Endothelial cell of hepatic sinusoid (primary cell): ENCODE results near the gene LYRM4.
"Not testable (repeated sequence)": the region's sequence is repeated elsewhere in the genome, so short reads cannot be mapped to it uniquely, and the experiment has no call there.

Source experiments
- in situ Hi-C: cut with HindIII; loops from 2 replicates; pipeline ENCODE4 v1.10.0; 2017; ENCODE audit warnings: low sequenced_read_pairs

The LYRM4 gene

DNA sequence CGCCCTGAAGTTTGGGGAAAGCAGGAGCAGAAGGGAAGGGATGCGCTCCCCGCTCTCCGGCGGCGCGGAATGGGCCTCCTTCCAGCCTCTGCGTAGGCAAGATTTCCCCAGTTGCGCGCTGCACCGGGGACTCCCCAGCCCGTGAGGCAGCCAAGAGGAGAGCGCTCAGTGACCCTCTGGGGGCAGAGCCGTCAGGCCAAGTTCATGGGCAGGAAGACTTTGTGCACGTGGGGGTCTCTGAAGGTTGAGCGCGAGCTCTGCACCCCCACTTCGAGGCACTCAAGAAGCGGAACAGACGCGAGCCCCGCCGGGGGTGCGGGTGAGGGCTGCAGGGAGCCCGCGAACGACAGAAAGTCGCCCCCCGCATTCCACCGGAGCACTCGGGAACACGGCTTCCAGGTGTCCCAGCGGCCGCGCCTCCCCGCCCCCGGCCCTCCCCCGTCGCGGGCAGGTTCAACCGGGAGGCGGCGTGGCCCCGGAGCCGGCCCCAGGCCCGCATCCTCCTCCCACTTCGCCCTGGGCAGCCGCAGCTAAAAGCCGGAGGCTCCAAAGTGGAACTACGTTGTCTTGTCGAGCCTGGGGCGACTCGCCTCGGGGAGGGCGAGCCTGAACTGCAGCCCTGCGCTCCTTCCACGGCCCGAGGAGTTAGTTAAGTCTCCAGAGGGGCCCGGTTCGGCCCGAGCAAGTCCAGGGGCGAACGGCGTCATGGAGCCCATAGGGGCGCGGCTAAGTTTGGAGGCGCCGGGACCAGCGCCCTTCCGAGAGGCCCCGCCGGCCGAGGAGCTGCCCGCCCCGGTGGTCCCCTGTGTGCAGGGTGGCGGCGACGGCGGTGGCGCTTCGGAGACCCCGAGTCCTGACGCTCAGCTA lies 175.7 kb downstream of the LYRM4 start, which contains the start of gene PPP1R3G:
Gene PPP1R3G (plus strand): TSS at position 561 of the 867 bp plus-strand sequence. CDS start 145 bp downstream, at position 706.
- in situ Hi-C loops, result loop anchor here (5.0 kb wide), 1 partner anchor 47 kb away; no protein-coding TSS in a partner anchor

DNA sequence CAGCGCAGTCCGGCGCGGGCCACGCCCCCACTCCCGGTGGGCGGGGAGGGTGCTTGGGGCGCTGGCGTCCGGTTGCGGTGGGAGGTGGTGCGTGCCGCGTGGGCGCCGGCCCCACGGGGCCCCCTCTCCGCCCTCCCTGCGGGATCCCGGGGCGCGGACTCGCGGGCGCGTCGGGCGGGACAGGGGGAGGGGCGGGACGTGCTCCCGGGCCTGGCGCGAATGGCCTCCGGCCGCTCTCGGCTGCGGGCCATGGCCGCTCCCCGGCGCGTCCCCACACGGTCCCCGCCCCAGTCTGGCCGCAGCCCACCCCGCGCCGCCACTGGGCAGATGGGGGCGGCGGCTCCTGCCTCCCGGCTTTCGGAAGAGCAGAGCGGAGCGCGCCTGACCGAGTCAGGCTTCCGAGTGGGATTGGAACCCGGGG lies 176.4 kb downstream of the LYRM4 start:
- in situ Hi-C loops, result loop anchor here (5.0 kb wide), 1 partner anchor 48 kb away; no protein-coding TSS in a partner anchor

DNA sequence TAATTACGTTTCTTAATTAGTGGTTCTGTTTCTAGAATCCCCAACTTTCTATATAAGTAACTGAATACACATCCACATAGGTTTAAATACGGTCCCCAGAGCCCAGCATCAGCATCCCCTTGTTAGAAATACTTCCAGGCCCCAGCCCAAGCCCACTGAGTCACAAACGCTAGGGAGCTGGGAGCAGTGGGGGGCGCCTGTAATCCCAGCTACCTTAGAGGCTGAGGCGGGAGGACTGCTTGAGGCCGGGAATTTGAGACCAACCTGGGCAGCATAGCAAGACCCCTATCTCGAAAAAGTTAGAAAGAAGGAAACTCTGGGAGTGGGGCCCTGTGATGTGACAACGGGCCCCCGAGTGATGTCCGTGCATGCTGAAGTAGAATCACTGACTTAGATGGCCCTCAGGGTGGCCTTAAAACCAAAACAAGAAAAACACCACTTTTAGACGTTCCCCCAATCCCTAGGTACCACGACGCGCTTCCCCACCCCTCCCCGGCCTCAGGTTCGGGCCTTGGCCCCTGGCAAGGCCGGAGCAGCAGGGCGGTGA lies 176.9 kb downstream of the LYRM4 start:
- in situ Hi-C loops, result loop anchor here (5.0 kb wide), 1 partner anchor 48 kb away; no protein-coding TSS in a partner anchor

DNA sequence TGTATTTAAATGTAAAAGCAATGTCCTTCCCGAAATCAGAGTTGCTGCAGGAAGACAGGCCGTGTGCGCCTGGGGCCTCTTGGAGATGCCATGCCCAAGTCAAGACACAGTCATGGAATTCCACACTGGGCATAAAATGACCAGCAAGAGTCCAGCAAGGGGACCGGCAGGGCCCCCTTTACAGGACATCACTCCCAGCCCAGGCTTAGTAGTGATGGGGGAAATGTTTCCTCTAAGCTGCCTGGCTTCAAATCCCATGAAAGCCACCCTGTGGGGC lies 177.5 kb downstream of the LYRM4 start:
- in situ Hi-C loops, result loop anchor here (5.0 kb wide), 1 partner anchor 49 kb away; no protein-coding TSS in a partner anchor

DNA sequence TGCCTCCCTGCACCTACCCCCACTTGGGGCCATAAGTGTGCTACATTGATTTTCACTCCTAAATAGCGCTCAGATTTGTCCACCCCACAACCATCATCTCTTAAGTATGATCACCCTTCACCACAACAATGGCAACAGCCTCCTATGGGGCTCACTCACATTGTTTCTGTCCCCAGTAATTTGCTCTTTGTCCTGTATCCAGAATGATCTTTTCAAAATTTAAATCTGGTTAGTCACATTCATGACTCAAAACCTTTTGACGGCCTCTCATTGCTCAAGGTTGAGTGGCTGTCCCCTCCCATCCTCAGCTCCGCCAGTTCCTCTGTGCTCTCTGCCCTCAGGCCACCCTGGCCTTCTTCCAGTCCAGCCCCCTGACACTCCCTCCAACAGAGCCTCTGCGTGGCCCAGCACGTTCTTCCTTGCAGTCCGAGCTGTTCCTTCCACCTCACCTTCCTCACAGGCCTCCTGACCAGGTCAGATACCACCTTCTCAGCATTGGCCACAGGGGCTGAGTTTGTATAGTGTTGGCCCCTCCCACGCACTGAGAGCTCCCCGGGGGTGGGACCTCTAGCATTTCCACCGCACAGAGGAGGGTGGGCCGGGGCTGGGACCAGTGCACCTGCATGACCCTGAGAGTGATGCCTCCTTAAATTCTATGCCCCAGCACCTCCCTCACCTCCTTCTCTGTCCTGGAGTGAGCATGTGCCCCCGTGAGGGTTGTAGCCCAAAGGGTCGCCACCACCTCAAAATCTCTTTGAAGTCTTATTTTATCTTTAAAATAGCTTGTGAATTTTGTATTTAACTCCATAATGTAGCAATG lies 178.1 kb downstream of the LYRM4 start:
- in situ Hi-C loops, result loop anchor here (5.0 kb wide), 1 partner anchor 50 kb away; no protein-coding TSS in a partner anchor

DNA sequence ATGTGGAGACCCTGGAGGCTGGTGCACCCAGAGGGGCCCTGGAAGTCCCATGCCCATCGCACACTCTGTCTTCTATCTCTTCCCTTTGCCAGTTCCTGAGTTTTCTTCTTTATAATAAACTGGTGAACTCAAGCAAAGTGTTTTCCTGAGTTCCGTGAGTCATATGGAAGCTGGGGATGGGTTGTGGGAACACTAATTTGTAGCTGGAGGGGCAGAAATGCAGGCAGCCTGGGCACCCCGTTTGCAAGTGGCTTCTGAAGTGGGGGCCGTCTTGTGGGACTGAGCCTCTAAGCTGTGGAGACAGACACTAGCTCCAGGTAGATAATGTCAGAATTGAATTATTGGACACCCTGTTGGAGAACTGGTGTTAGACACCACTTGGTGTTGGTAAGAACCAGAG lies 178.8 kb downstream of the LYRM4 start:
- in situ Hi-C loops, result loop anchor here (5.0 kb wide), 1 partner anchor 50 kb away; no protein-coding TSS in a partner anchor

DNA sequence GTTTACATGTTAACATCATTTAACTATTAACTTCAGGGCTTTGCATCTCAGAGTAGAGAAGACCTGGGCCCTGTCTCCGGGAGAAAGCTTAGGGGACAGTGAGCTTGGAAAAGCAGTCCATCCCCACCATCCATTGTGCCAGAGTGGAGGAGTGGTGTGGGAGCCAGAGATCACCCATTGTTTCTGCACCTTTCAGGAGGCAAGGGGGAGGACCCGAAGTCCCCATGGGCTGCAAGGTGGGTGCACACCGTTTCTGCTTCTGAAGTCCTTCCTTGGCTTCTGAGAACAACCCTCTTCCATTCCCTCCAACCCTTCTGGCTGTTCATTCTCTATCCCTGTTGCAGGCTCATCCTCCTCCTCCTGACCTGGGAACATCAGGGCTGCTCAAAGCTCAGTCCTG lies 179.6 kb downstream of the LYRM4 start:
- in situ Hi-C loops, result loop anchor here (5.0 kb wide), 1 partner anchor 51 kb away; no protein-coding TSS in a partner anchor

DNA sequence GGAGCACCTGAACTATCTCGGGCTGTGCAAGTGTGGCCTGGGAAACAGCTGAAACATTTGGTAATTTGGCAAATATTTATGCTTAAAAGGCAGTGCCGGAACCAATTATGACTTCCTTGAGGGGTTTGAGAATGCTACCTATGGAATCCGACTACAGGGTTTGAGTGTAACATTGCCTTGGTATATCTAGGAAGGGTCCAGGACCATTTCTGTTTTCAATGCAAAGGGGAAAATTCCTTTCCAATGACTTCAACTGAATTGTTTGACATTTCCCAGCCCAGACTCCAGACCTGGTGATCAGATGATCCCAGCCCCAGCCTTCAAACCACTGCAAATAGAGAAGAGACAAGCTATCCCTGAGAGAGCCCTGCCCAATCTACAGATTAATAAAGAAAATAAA lies 180.2 kb downstream of the LYRM4 start:
- in situ Hi-C loops, result loop anchor here (5.0 kb wide), 1 partner anchor 52 kb away; no protein-coding TSS in a partner anchor

DNA sequence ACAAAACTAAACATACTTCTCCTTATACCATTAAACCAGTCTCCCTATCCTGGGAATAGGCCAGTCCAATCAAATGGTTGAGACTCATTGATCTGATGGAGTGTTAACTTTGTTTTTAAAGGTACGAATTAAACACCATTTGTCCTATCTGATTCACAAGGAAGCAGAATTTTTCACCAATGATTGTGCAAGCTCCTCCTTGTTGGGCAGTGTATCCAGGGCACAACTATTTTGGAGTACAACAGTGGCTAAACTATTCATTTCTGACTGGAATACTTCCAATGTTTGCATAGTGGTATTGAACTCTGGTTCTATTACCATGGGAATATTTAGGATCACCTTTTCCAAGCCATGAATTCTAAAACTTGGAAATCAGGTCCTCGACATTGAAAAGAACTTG lies 181.1 kb downstream of the LYRM4 start:
- in situ Hi-C loops, result loop anchor here (5.0 kb wide), 1 partner anchor 53 kb away; no protein-coding TSS in a partner anchor

DNA sequence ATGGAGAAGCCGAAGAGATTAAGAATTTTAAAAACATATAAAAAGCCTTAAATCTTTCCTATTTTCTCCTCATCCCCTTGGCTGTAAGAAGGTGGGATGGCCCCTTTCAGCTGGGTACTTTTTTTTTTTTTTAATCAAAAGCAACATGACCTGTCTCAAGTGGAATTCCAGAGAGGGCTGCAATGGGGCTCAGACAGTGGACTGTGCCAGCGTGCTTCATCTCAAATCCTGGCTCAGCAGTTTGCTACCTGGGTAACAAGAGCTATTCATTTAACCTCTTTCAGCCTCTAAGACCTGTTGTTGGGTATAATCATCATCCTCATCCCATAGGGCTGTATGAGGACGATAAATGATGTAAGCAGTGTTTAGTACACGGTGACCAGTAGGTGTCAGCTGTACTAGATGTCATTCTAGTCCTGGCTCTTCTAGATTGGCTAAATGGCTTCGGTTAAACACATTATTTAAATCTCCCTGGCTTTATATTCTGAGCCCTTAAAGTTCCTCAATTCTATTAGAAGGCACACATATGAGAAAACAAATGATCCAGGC lies 182.6 kb downstream of the LYRM4 start:
- in situ Hi-C loops, result no loop called here

DNA sequence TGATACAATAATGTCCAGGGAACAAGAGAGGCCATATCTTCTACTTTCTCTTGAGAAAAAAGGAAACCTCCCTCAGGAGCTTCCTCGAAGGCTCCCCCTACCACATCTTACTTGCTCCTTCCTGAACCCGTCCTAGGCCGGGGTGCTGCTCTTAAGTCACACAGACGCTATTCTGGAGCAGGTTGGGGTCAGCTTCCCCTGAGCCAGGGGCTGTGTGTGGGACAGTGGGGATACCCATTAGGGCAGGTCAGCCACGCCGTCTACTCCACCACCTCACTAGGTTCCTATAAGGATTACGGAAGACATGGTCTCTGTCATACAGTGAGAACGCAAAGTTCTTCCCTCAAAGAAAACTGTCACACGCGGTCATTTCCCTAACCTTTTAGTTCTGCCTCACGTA lies 183.8 kb downstream of the LYRM4 start:
- in situ Hi-C loops, result no loop called here

DNA sequence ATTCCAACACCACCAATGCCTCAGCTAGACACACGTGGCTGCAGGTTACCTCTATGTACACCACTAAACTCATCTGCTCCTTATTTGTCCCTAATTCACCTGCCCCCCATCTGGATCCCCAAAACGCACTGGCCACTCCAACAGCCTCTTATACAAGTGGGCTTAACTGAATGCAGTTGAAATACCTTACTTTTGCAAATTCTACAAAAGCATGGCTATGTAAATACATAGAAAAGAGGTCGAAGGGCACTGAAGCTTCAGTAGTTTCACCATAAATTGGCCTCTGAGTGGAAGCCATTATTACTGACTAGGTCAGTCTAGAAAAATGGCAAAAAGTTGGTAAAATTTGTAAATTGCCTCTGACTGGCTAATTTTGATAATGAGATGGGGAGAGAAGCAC lies 186.8 kb downstream of the LYRM4 start:
- in situ Hi-C loops, result no loop called here

DNA sequence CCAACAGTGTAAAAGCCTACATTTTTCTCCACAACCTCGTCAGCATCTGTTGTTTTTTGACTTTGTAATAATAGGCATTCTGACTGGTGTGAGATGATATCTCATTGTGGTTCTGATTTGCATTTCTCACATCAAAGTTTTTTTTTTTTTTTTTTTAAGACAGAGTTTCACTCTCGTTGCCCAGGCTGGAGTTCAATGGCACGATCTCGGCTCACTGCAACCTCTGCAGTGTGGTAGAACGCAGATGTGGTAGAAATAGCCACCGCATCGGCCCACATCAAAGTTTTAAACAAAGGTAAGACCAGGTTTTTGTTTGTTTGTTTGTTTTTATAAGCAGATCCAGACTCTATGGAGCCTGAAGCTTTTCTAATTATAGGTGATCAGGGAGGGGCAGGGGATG lies 188.3 kb downstream of the LYRM4 start:
- in situ Hi-C loops, result no loop called here

DNA sequence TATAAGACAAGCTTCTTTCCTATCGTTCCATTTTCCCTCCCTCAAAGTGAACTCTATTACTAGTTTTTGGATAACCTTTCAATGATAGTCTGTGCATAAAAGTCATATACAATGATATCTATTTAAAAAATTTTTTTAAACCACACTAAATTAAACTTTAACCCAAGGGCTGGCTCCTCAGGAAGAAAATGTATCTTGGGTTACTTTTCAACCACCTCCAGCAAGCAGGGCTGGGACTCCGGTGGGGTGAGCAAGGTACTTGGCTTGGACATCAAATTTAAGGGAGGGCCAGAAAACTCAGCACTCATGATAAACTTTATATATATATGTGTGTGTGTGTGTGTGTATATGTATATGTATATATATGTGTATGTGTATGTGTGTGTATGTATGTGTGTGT lies 189.5 kb downstream of the LYRM4 start:
- in situ Hi-C loops, result no loop called here

DNA sequence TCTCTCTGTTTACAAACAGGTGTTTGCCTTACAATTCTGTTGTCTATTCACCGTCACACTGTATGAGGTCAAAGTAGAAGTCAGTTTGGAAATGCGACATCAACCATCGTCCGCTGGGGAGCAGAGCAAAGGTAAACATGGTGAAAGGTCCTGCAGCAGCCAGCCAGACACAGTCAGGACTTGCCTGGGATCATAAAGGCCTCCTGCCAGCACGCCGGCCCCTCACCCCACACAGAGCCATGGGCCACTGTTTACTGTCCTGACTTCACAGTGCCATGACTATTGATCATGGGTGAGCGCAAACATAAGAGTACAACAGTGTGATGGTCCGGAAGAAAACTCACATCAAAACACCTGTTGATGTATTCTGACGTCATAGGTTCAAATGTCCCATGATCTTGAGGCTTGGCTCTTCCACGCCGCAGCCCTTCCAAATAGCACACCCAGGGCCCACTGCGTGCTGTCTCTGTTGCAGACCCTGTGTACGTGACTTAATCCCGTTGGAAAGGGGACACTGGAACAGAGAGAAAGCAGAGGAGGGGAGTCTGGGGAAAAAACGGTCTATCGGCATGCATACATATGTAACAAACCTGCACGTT lies 192.5 kb downstream of the LYRM4 start:
- in situ Hi-C loops, result no loop called here

DNA sequence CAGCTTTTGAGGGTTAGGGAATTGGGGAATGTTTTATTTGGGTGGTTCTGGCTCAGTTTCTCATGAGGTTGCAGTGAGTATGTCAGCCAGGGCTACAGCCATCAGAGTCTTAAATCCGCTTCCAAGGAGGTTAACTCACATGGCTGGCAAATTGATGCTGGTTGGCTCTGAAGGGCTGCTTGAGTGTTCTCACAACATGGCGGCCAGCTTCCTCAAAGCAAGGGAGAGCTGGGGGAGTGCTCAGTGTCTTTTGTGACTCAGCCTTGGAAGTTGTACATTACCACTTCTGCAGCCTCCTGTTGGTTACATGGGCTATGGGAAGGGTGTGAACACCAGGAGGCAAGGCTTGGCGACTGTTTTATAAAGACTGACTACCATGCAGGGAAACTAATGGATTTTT lies 193.4 kb downstream of the LYRM4 start:
- in situ Hi-C loops, result no loop called here

DNA sequence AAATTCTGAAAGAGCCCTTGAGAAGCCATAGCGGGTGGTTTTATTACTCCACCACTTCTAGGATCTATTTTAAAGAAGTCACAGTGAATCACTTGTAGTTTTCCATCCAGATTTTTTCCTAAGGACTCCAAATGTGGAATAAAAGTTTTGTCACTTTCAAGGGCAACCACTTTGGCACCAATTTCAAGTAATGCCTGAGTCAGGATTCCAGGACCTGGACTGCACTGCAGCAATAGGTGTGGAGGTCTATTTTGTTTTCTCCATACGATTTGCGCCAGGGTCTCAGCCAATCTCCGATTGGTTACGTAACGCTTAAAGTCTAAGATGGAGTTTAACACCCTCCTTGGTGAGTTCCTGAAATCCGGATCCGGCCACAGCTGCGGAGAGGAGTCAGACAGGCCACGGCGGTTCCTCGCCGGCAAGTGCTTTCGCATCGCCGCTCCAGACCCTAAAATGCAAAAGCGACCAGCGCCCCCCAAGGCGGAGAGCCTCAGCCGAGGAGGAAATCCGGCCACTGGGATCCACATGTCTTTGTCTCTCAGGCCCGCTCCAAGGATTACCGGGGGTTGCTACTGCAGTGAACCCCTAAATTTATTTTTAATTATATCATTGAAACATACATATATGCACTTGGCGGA lies 194.2 kb downstream of the LYRM4 start:
- in situ Hi-C loops, result no loop called here

DNA sequence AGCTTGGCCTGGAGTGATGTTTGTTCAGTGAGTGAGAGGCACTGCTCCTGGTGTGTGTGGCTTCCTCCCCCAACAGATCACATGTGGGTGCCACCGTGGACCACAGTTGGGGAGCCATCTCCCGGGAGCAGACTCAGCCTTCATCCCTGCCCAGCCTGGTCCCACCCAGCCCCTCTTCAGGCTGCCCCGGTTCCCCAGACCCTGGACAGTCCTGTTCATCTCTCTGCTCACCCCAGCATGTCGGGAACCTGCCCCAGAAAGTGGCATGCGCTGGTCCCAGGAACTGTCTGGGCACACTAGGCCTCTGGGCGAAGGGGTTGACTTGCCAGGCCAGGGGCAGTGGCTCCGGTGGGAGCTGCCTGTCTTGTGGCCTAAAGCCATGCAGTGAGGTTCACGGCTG lies 197.1 kb downstream of the LYRM4 start:
- in situ Hi-C loops, result no loop called here

DNA sequence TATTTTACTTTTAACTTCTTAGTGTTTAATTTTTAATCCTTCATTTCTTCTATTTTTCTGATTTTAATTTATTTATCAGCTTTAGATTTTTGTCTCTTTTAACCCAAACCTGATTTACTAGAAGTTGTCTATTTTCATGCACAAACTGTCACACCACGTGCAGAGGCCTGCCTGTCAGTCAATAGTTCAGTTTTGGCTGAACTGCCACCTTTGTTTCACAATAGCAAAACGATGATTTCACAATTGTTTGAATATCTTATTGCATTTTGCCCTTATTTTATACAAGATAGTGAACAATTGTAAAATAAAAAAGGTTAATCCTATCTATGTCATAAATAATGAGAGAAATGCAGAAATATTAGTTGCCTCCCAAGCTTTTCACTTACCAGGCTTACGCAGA lies 199.6 kb downstream of the LYRM4 start:
- in situ Hi-C loops, result no loop called here

DNA sequence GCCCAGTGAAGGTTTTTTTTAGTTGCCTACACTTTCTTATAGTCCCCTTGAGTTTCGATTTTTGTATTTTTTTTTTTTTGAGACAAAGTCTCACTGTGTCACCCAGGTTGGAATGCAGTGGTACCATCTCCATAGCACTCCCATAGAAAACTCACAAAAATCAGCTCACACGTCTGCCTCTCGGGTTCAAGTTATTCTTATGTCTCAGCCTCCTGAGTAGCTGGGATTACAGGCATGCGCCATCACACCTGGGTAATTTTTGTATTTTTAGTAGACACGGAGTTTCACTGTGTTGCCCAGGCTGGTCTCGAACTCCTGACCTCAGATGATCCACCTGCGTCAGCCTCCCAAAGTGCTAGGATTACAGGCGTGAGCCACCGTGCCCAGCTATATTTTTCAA lies 200.3 kb downstream of the LYRM4 start:
- in situ Hi-C loops, result not testable (repeated sequence)
